H9 (cell line): ENCODE results near the gene TNFSF8. TPM values are rescaled to one million over a fixed set of nuclear protein-coding genes. Genes with fewer than 3 reads are reported as not detected.

ENCODE experiments used
- DNase-seq: peaks from one replicate; pipeline ENCODE4 v3.0.0-alpha.2; 2017
- H2AFZ ChIP-seq: one replicate; pipeline ENCODE4 v1.6.1; 2013; ENCODE audit warnings: mild to moderate bottlenecking, low read length, control low read depth, moderate library complexity
- H2AK5ac ChIP-seq: 2 replicates; pipeline ENCODE4 v1.6.1; 2013; ENCODE audit warnings: low read length, control low read depth, mixed read lengths; ENCODE audit not compliant: insufficient read length
- H2BK120ac ChIP-seq: one replicate; pipeline ENCODE4 v1.6.1; 2013; ENCODE audit warnings: low read depth, mild to moderate bottlenecking, low read length, control low read depth, inconsistent platforms; ENCODE audit not compliant: poor library complexity, severe bottlenecking
- H2BK12ac ChIP-seq: 2 replicates; pipeline ENCODE4 v1.6.1; 2013; ENCODE audit warnings: low read length, control low read depth, mixed read lengths, low read depth; ENCODE audit not compliant: insufficient read length
- H2BK15ac ChIP-seq: 2 replicates; pipeline ENCODE4 v1.6.1; 2013; ENCODE audit warnings: low read depth, low read length, control low read depth
- H2BK20ac ChIP-seq: one replicate; pipeline ENCODE4 v1.6.1; 2013; ENCODE audit warnings: low read depth, mild to moderate bottlenecking, low read length, control low read depth, inconsistent platforms; ENCODE audit not compliant: poor library complexity, severe bottlenecking
- H2BK5ac ChIP-seq: 2 replicates; pipeline ENCODE4 v1.6.1; 2013; ENCODE audit warnings: low read length, control low read depth, mixed read lengths; ENCODE audit not compliant: insufficient read length
- H3K14ac ChIP-seq: 2 replicates; pipeline ENCODE4 v1.6.1; 2013; ENCODE audit warnings: low read length, control low read depth; ENCODE audit not compliant: insufficient read depth
- H3K18ac ChIP-seq: 2 replicates; pipeline ENCODE4 v1.6.1; 2013; ENCODE audit warnings: low read depth, mild to moderate bottlenecking, mixed read lengths, low read length, control low read depth; ENCODE audit not compliant: insufficient read length
- H3K23ac ChIP-seq: 2 replicates; pipeline ENCODE4 v1.6.1; 2013; ENCODE audit warnings: low read length, control low read depth, mixed read lengths, low read depth; ENCODE audit not compliant: insufficient read length
- H3K23me2 ChIP-seq: 2 replicates; pipeline ENCODE4 v1.6.1; 2013; ENCODE audit warnings: low read depth, mild to moderate bottlenecking, mixed read lengths, low read length, control low read depth; ENCODE audit not compliant: insufficient read length, poor library complexity, severe bottlenecking
- H3K27ac ChIP-seq: 2 replicates; pipeline ENCODE4 v1.5.1; 2013; ENCODE audit warnings: low read length, control low read depth, mixed read lengths, low read depth; ENCODE audit not compliant: insufficient read length
- H3K27me3 ChIP-seq: 2 replicates; pipeline ENCODE4 v1.6.1; 2013; ENCODE audit warnings: low read length, control low read depth, inconsistent platforms; ENCODE audit not compliant: insufficient read depth
- H3K4ac ChIP-seq: 2 replicates; pipeline ENCODE4 v1.6.1; 2013; ENCODE audit warnings: low read depth, mild to moderate bottlenecking, control low read depth, inconsistent platforms, low read length, moderate library complexity
- H3K4me1 ChIP-seq: 2 replicates; pipeline ENCODE4 v1.6.1; 2013; ENCODE audit warnings: low read length, control low read depth, inconsistent platforms; ENCODE audit not compliant: insufficient read depth
- H3K4me2 ChIP-seq: 2 replicates; pipeline ENCODE4 v1.6.1; 2013; ENCODE audit warnings: low read length, control low read depth, mixed read lengths; ENCODE audit not compliant: insufficient read length, insufficient read depth
- H3K56ac ChIP-seq: 2 replicates; pipeline ENCODE4 v1.6.1; 2013; ENCODE audit warnings: low read depth, mild to moderate bottlenecking, mixed read lengths, low read length, control low read depth; ENCODE audit not compliant: insufficient read length
- H3K79me1 ChIP-seq: 2 replicates; pipeline ENCODE4 v1.6.1; 2013; ENCODE audit warnings: low read depth, mild to moderate bottlenecking, moderate library complexity, low read length, control low read depth, inconsistent platforms; ENCODE audit not compliant: insufficient read depth, poor library complexity, severe bottlenecking
- H3K79me2 ChIP-seq: 2 replicates; pipeline ENCODE4 v1.6.1; 2013; ENCODE audit warnings: low read length, control low read depth, inconsistent platforms; ENCODE audit not compliant: insufficient read depth
- H3K9ac ChIP-seq: 2 replicates; pipeline ENCODE4 v1.6.1; 2013; ENCODE audit warnings: low read length, control low read depth, mixed read lengths; ENCODE audit not compliant: insufficient read length; ENCODE audit errors: extremely low read depth
- H3K9me3 ChIP-seq: one replicate; pipeline ENCODE4 v1.6.1; 2013; ENCODE audit warnings: low read depth, low read length, inconsistent platforms; ENCODE audit not compliant: control insufficient read depth
- H3T11ph ChIP-seq: one replicate; pipeline ENCODE4 v1.6.1; 2013; ENCODE audit warnings: mild to moderate bottlenecking, low read length, control low read depth, inconsistent platforms
- H4K20me1 ChIP-seq: one replicate; pipeline ENCODE4 v1.6.1; 2013; ENCODE audit not compliant: control insufficient read depth, insufficient read length, insufficient read depth
- H4K5ac ChIP-seq: 2 replicates; pipeline ENCODE4 v1.6.1; 2013; ENCODE audit warnings: low read depth, mild to moderate bottlenecking, mixed read lengths, low read length, control low read depth; ENCODE audit not compliant: insufficient read length
- H4K8ac ChIP-seq: replicated peaks from 2 replicates; pipeline ENCODE4 v1.6.1; 2013; ENCODE audit warnings: low read length, control low read depth, mixed read lengths, low read depth; ENCODE audit not compliant: insufficient read length
- H4K91ac ChIP-seq: 2 replicates; pipeline ENCODE4 v1.6.1; 2013; ENCODE audit warnings: low read depth, mild to moderate bottlenecking, moderate library complexity, mixed read lengths, low read length, control low read depth; ENCODE audit not compliant: insufficient read length
- H3K27ac Mint-ChIP-seq, 3 experiments: 2 replicates in 2 of 3; 3 replicates in 1 of 3; pipeline ENCODE4 v1.8.0; 2020 to 2021; ENCODE audit warnings: mixed read lengths in 3 of 3, mild to moderate bottlenecking in 1 of 3, moderate library complexity in 1 of 3
- H3K27me3 Mint-ChIP-seq: 2 replicates; pipeline ENCODE4 v1.8.0; 2021; ENCODE audit warnings: low read depth, mild to moderate bottlenecking, moderate library complexity, mixed read lengths
- H3K36me3 Mint-ChIP-seq, 3 experiments: 2 replicates in 2 of 3; 3 replicates in 1 of 3; pipeline ENCODE4 v1.8.0; 2020 to 2021; ENCODE audit warnings: low read depth in 3 of 3, mixed read lengths in 3 of 3; ENCODE audit not compliant: insufficient read depth in 1 of 3
- H3K4me1 Mint-ChIP-seq, 2 experiments: 2 replicates each; pipeline ENCODE4 v1.8.0; 2020; ENCODE audit warnings: mixed read lengths in 2 of 2
- H3K4me3 Mint-ChIP-seq, 2 experiments: 2 replicates in 1 of 2; 3 replicates in 1 of 2; pipeline ENCODE4 v1.8.0; 2020 to 2021; ENCODE audit warnings: mild to moderate bottlenecking in 2 of 2, mixed read lengths in 2 of 2, moderate library complexity in 1 of 2
- H3K9me3 Mint-ChIP-seq, 2 experiments: 2 replicates in 1 of 2; 3 replicates in 1 of 2; pipeline ENCODE4 v1.8.0; 2020; ENCODE audit warnings: mild to moderate bottlenecking in 2 of 2, mixed read lengths in 2 of 2, moderate library complexity in 1 of 2
- CTCF ChIP-seq: fragments of 200-600 bp; sonication (generic); conservative IDR thresholded peaks from 3 replicates; pipeline ENCODE4 v1.8.0; 2021; ENCODE audit warnings: antibody characterized with exemption, mild to moderate bottlenecking
- WGBS: extraction: QIAGEN DNeasy Blood & Tissue Kit; methylation state at CpG from one replicate; pipeline ENCODE4 v1.1.7; 2013; ENCODE audit warnings: missing lambda C conversion rate, low lambda C conversion rate, mixed read lengths; ENCODE audit not compliant: insufficient read length; ENCODE audit errors: extremely low coverage; 5-methylcytosine and 5-hydroxymethylcytosine counted together
- total RNA-seq: library from RNA; stranded (reverse); gene quantifications from 2 replicates; pipeline ENCODE4 v1.2.1, GENCODE V29; 2021

TNFSF8 gene
- total RNA-seq, 1 experiment from 2014 or later: not detected

- H2BK20ac ChIP-seq: no peak overlapping the region
Observed at GRCh38 chr9:114851306-114851705, 79.1 kb downstream of the TNFSF8 start.

More at GRCh38 chr9:114851306-114851705, 79.1 kb downstream of the TNFSF8 start:
- Histone ChIP-seq H3K79me1 (no peaks in the 10 kb centered on the region), H4K5ac (no peak overlapping the region), H3K14ac (no peak overlapping the region), H3K4ac (no peak overlapping the region), H3K4me1 (peaks cover 5% of the 10 kb centered on the region; the same call in 1 of the 2 replicates), H3K9me3 (no peaks in the 10 kb centered on the region), H2BK5ac (no peak overlapping the region), H3K56ac (no peak overlapping the region), H2AK5ac (no peak overlapping the region), H3K4me2 (no peak overlapping the region), H3K23ac (no peak overlapping the region), H2AFZ (no peak overlapping the region), H4K8ac (no peak overlapping the region), H3K9ac (no peak overlapping the region), H3K27ac (no peak overlapping the region), H3T11ph (no peak overlapping the region), H2BK120ac (no peak overlapping the region), H3K23me2 (no peaks in the 10 kb centered on the region), H3K79me2 (no peaks in the 10 kb centered on the region), H2BK15ac (no peak overlapping the region), H2BK12ac (no peak overlapping the region), H3K18ac (no peak overlapping the region), H3K27me3 (no peaks in the 10 kb centered on the region), H4K91ac (no peak overlapping the region), H4K20me1 (no peaks in the 10 kb centered on the region)
- Mint-ChIP-seq H3K9me3 (no peaks in the 10 kb centered on the region), H3K36me3 (no peaks in the 10 kb centered on the region), H3K4me1 (peaks cover 7 to 9% of the 10 kb centered on the region in 2 experiments), H3K27ac (no peak overlapping the region; a peak in 1 of 7 replicates), H3K4me3 (no peak overlapping the region), H3K27me3 (peaks cover 5% of the 10 kb centered on the region; the same call in 1 of the 2 replicates)
- WGBS: no CpG with 5 or more reads among the region's 3 CpGs
- no peak for TF ChIP-seq CTCF
- no peak for DNase-seq

Other genes with a start within 250 kb of the TNFSF8 start
- not detected in 2 replicates for gene TEX48, start 248.4 kb downstream of the TNFSF8 start, total RNA-seq
- not detected in 2 replicates for gene TNFSF15, start 124.6 kb downstream of the TNFSF8 start, total RNA-seq
- 0.63 and 0.88 TPM in 2 replicates for gene TNC, start 187.6 kb upstream of the TNFSF8 start, total RNA-seq